Activated CD8-positive, alpha-beta T cell treated with anti-CD3 and anti-CD28 coated beads, Interleukin-2, amount 10 ng/mL, durations not matched to agents 7 days and 5 days (primary cell): ENCODE results near the gene CABLES2. TPM values are rescaled to one million over a fixed set of nuclear protein-coding genes. Genes with fewer than 3 reads are reported as not detected.

Experiments
- ATAC-seq: fragments of 150-1000 bp; cut with Tn5 transposase; one replicate; pipeline ENCODE4 v1.10.0; 2021; ENCODE audit warnings: moderate library complexity
- CTCF ChIA-PET: fragments of 350-600 bp; sonication (Branson Sonifier 250); formaldehyde crosslinking; loops from one replicate; lab custom pipeline; 2021; ENCODE audit warnings: antibody characterized with exemption; lab: Charles Lee
- POLR2A ChIA-PET: fragments of 350-600 bp; sonication (Branson Sonifier 250); formaldehyde crosslinking; loops from one replicate; lab custom pipeline; 2021; ENCODE audit warnings: antibody characterized with exemption; lab: Charles Lee
- DNase-seq: peaks from one replicate; pipeline ENCODE4 v3.0.0-alpha.2; 2020
- H3K27ac Mint-ChIP-seq: one replicate; pipeline ENCODE4 v1.8.0; 2021; ENCODE audit warnings: mild to moderate bottlenecking, mixed read lengths
- H3K27me3 Mint-ChIP-seq: one replicate; pipeline ENCODE4 v1.8.0; 2021; ENCODE audit warnings: low read depth, mixed read lengths
- H3K36me3 Mint-ChIP-seq: one replicate; pipeline ENCODE4 v1.8.0; 2021; ENCODE audit warnings: low read depth, mixed read lengths
- H3K4me1 Mint-ChIP-seq: one replicate; pipeline ENCODE4 v1.8.0; 2021; ENCODE audit warnings: low read depth, mixed read lengths
- H3K4me3 Mint-ChIP-seq: one replicate; pipeline ENCODE4 v1.8.0; 2021; ENCODE audit warnings: mild to moderate bottlenecking, mixed read lengths
- H3K9me3 Mint-ChIP-seq: one replicate; pipeline ENCODE4 v1.8.0; 2022; ENCODE audit warnings: mixed read lengths; ENCODE audit not compliant: insufficient read depth
- total RNA-seq, 2 experiments: library from RNA; stranded (reverse); gene quantifications; one replicate each; pipeline ENCODE4 v1.2.3, GENCODE V29; 2021

CABLES2 gene
- total RNA-seq, 2 experiments from 2014 or later: 17.0 to 17.5 TPM

DNA sequence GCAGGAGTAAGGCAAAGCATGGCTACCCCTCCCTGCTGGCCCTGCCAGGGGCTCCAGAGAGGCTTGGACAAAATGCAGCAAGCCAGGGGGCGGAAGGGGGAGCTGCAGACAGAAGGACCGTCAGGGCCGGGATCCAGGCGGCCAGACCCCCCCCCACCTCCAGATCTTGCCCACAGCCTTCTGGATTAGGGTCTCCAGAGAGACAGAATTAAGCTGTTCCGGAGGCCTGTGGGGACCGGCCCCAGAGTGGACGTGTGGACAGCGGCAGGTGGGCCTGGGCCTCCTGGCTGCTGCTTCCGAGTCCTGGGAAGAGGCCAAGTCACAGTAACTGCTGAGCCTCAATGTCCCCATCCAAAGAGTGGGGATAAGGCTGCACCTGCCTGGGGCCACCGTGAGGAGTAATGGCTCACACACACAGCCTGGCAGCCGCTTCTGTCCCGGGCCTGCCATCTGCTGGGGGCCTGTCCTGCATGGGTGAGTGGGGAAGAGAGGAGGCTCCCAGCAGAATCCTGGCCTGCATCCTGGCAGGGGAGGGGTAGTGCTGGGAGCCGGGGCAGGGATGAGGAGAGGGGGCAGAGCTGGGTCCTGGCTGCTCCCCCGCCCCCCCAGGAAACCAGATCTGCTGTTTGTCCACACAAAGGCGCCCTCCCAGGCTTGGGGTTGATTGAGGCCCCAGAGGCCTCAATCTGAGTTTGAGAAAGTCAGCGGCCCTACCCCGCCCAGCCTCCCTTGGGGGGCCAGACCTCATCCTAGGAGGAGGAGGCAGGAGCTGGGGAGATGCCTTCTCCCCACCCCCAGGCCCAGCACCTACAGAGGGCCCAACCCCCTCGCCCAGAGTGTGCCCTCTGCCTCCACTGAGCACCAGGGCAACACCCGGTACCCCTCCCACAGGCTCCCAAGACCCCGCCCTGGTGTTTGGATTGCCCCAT is 43.8 kb downstream of the CABLES2 start:
- Mint-ChIP-seq H3K27me3 (peaks cover 4% of the 10 kb centered on the region), H3K36me3 (no peaks in the 10 kb centered on the region), H3K4me1 (peaks cover 2% of the 10 kb centered on the region), H3K4me3 (no peak overlapping the region), H3K9me3 (no peaks in the 10 kb centered on the region), H3K27ac (no peak overlapping the region)
- ATAC-seq (no peak), DNase-seq (no peak)
- CTCF ChIA-PET: interaction anchor here (1.3 kb wide), 1 partner anchor 19 kb away, joined by 5 read pairs; no protein-coding TSS in a partner anchor
- POLR2A ChIA-PET: interaction anchor here (0.9 to 1.0 kb wide), 2 partner anchors 23 to 61 kb away, joined by 3 read pairs; partner anchors contain the start of genes ADRM1 and RPS21

DNA sequence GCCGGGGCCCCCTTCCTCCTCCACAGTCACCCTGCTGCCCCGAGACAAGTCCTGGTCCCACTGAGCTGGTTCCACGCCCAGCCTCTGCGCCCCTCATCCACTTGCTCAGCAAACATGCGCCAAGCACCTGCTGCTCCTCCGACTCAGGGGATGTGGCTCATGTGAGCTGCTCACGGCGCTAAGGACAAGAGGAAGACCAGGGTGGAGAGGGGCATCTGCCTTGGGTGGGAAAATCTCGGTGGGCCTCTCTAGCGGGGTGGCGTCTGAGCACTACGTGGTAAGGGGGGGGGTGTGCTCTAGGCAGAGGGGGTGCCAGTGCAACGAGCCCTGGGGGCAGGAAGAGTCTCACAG is 44.5 kb downstream of the CABLES2 start:
- Mint-ChIP-seq H3K27ac (no peak overlapping the region), H3K9me3 (no peaks in the 10 kb centered on the region), H3K4me3 (no peak overlapping the region), H3K36me3 (no peaks in the 10 kb centered on the region), H3K4me1 (peaks cover under 1% of the 10 kb centered on the region), H3K27me3 (peaks cover 3% of the 10 kb centered on the region)
- ChIA-PET CTCF (no interaction called here), POLR2A (interaction anchor here (0.9 kb wide), 1 partner anchor 24 kb away, joined by 3 read pairs; the partner anchor contains the start of gene RPS21)
- no peak for ATAC-seq
- DNase-seq: no peak

DNA sequence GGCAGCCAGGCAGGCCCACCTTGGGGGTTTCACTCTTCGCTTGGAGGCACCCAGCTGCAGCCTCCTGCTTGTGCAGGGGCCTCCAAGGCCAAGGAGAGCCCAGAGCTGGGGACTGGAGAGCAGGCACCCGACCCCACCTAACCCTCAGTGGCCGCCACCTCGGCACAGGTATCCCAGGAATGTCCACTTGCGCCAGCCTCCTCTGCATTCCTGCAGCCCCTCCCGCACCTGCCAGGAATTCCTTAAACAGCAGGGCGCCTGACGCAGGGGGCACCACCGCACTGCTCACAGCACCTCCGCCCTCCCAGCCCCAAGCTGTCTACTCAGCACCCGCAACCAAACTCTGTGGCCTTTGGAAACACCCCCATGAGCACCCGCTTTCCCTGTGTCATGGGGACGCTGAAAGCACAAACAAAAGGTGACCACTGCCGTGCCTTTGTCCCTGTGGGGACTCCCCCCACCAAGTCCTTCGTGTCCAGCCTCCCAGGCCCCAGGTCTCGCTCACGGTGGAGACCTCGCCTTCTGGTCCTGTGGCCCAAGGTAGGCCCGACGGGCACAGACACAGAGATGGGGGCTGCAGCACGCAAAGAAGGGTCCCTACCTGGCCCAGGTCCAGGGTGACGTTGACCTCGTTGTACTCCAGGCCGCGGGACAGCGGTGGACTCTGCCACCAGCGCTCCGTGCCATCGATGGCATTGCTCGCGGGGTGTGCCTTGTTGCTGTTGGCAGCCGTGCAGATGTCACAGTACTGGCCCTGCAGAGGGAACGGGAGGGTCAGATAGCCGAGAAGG is 45.1 kb downstream of the CABLES2 start:
- Mint-ChIP-seq H3K4me1 (no peaks in the 10 kb centered on the region), H3K4me3 (no peak overlapping the region), H3K36me3 (no peaks in the 10 kb centered on the region), H3K27me3 (peaks cover 3% of the 10 kb centered on the region), H3K9me3 (no peaks in the 10 kb centered on the region), H3K27ac (no peak overlapping the region)
- ATAC-seq (no peak), DNase-seq (no peak)
- CTCF ChIA-PET: no interaction called here
- POLR2A ChIA-PET: no interaction called here

DNA sequence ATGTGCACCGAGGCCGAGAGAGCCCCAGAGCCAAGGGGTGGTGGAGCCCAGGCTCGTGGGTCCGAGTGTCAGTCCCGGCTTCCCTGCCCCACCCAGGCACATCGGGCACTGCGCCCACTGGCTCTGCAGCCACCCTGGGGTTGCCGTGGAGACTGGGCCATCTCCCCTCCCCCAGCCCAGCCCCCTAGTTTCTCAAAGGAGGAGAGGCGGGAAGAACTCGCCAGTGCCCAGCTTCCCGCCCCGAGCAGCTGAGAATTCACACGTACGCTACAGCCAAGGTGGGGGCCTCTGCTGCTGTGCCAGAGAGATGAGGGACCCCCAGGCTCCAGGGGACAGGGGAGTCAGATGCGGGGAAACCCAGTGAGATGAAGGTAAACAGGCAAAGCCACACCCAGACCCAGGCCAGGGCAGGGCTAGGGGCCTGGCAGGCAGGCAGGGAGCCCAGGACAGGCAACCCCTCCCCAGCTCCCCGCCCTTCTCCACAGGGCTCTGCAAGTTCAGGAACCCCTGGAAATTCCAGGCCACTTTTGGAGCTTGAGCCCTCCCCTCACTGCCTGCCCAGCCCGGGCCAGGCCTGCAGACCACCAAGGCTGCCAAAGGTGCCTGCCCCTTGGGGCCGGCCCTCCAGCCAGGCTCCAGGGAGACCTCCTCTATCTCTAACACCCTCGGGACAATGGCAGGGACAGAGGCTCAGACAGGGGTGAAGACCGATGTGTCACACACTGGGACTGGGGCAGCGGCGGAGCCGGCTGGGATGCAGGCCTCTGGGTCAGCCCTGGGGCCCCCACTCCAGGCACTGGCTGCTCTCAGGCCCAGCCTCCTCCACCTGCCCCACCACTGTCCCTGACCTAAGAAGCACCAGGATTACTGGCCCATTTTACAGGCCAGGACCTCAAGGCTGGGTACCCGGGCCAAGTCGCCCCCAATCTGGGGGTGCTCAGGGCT is 46.0 kb downstream of the CABLES2 start:
- Mint-ChIP-seq H3K9me3 (no peaks in the 10 kb centered on the region), H3K36me3 (no peaks in the 10 kb centered on the region), H3K4me1 (no peaks in the 10 kb centered on the region), H3K4me3 (no peak overlapping the region), H3K27ac (no peak overlapping the region), H3K27me3 (peaks cover 3% of the 10 kb centered on the region)
- CTCF ChIA-PET: no interaction called here
- ATAC-seq (no peak), DNase-seq (no peak)
- POLR2A ChIA-PET: no interaction called here

DNA sequence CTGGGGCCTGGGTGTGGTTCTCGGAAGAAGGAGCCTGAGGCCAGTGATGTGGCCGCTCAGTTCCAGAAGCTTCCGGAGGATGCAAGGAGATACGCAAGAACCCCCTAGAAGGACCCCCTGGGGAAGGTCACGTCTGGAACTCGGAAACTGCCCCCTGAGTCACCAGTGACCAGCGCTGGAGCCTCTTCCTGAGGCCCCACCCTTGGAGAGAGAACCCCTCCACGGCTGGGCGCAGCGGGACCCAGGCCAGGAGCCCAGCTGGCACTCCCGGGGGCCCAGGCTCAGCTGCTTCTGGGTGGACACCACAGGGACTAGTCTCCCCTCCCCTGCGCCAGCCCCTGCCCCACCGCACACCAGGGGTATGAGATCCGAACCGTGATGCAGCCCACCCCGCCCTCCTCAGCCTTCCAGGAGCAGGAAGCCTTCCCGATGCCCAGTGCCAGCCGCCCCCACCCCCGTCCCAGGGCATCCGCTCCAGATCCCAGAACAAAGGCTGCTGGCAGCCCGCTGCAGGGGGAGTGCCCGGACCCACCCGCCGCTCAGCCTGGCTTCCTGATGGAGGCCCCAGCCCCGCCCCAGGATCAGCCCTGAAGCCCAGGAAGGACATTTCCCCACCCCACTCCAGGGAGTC is 47.5 kb downstream of the CABLES2 start:
- DNase-seq (no peak), ATAC-seq (no peak)
- no peaks in the 10 kb centered on the region for H3K36me3 Mint-ChIP-seq
- CTCF ChIA-PET: no interaction called here
- H3K27me3 Mint-ChIP-seq: no peaks in the 10 kb centered on the region
- no peak overlapping the region for H3K4me3 Mint-ChIP-seq
- H3K27ac Mint-ChIP-seq: no peak overlapping the region
- no peaks in the 10 kb centered on the region for H3K9me3 Mint-ChIP-seq
- no peaks in the 10 kb centered on the region for H3K4me1 Mint-ChIP-seq
- POLR2A ChIA-PET: no interaction called here

DNA sequence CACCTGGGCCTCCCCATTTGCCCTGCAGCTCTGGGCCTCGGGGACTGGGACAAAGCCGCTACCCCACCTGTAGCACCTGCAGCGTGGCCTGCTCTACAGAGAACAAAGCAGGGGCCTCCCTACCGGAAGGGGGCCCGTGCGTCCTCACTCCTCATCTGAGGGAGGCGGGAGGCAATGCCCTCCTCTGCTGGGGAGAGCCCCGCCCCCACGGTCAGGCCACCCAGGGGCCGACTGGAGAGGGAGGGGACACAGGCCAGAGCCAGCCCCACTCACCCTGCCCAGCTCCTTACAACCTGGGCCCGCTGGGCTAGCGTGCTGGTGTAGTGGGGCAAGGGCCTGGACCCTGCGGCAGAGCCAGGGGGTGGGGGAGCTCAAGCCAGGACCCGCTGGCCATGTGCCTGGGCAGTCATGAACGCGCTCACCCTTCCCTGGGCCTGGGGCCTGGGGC is 48.0 kb downstream of the CABLES2 start:
- CTCF ChIA-PET: no interaction called here

DNA sequence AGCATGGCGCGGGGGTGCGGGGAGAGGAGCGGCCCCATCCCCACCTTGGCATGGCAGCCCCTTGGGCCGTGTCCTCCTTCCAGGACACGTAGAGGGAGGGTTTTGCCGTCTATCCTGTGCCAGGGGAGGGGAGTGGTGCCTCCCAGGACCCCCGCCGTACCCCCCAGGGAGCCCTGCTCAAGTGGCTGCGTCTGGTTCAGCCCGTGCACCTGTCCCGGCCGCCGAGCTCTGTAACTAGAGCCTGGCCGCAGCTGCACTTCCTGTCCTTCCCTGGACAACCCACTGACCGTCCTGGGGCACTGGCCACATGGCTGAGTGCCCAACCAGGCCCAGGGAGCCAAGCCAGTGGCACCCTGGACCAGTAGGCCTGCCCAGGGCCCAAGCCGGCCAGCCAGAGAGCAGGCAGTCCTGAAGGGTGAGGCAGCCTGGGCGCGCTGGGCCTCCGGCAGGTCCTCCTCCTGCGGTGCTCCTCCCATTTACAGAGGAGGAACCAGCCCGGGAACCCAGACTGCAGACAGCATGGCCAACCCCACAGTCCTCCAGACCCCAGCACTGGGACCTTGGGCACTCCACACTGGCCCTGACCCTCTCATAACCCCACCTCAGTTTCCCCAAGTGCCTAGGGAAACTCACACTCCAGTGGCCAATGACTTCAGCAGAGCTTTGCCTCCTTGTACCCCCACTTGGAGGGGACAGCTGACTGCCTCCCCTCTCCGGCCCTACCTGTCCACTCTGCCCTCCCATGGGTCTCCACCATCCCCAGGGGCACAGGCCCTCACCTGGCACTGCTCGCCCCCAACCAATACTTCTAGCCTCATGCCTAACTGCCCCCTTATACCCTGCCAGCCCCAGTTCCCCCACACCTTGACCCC is 48.7 kb downstream of the CABLES2 start:
- DNase-seq (no peak), ATAC-seq (no peak)
- Mint-ChIP-seq H3K4me3 (no peak overlapping the region), H3K9me3 (no peaks in the 10 kb centered on the region), H3K27me3 (no peaks in the 10 kb centered on the region), H3K4me1 (no peaks in the 10 kb centered on the region), H3K27ac (no peak overlapping the region), H3K36me3 (no peaks in the 10 kb centered on the region)
- CTCF ChIA-PET: no interaction called here
- POLR2A ChIA-PET: no interaction called here

More for the DNA sequence above, 48.0 kb downstream of the CABLES2 start:
- ATAC-seq (no peak), DNase-seq (no peak)
- Mint-ChIP-seq H3K4me3 (no peak overlapping the region), H3K36me3 (no peaks in the 10 kb centered on the region), H3K27me3 (no peaks in the 10 kb centered on the region), H3K27ac (no peak overlapping the region), H3K4me1 (no peaks in the 10 kb centered on the region), H3K9me3 (no peaks in the 10 kb centered on the region)
- POLR2A ChIA-PET: no interaction called here

DNA sequence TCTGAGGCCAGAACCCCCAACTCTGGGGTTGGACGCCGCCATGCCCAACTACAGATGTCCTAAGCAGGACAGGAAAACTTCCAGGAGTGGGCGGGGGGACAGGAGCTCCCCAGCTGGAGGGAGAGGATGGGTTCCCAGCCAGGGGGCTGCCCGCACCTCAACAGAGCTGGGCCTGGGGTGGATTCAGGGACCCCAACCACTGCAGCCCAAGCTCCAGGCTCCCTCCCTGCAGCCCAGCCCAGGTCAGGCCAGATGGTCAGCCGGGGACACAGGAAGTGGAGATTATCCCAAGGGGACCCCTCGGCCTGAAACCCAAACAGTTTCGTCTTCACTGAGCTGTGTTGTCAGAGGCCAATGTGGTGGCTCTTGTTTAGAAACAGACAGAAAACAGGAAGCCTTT is 49.4 kb downstream of the CABLES2 start:
- DNase-seq (no peak), ATAC-seq (no peak)
- Mint-ChIP-seq H3K9me3 (no peaks in the 10 kb centered on the region), H3K36me3 (no peaks in the 10 kb centered on the region), H3K4me1 (no peaks in the 10 kb centered on the region), H3K27me3 (no peaks in the 10 kb centered on the region), H3K27ac (no peak overlapping the region), H3K4me3 (no peak overlapping the region)
- CTCF ChIA-PET: no interaction called here
- POLR2A ChIA-PET: no interaction called here

DNA sequence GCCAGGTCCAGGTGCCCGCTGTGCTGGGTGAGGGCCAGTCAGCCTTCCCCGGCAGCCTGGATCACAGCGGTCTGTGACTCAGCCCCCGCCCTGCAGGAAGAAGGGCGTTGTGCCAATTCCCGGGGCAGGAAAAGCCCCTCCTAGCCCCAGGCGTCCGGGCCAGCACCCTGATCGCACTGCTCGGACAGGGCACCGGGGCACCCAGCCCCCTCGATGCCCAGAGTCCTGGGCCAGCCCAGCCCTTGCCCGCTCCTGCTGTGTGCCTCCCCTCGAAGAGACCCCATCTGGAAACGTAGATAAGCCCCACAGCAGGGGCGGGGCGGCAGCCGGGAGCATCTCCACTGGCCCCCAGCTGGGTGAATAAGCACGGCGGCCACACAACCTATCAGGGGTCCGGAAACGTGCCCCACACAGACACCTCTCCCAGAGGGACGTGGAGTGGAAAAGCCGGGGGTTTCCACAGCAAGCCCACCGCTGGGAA is 49.9 kb downstream of the CABLES2 start:
- POLR2A ChIA-PET: no interaction called here
- Mint-ChIP-seq H3K27ac (no peak overlapping the region), H3K4me1 (no peaks in the 10 kb centered on the region), H3K27me3 (no peaks in the 10 kb centered on the region), H3K4me3 (no peak overlapping the region), H3K9me3 (no peaks in the 10 kb centered on the region), H3K36me3 (no peaks in the 10 kb centered on the region)
- no peak for ATAC-seq
- CTCF ChIA-PET: no interaction called here
- DNase-seq: no peak

DNA sequence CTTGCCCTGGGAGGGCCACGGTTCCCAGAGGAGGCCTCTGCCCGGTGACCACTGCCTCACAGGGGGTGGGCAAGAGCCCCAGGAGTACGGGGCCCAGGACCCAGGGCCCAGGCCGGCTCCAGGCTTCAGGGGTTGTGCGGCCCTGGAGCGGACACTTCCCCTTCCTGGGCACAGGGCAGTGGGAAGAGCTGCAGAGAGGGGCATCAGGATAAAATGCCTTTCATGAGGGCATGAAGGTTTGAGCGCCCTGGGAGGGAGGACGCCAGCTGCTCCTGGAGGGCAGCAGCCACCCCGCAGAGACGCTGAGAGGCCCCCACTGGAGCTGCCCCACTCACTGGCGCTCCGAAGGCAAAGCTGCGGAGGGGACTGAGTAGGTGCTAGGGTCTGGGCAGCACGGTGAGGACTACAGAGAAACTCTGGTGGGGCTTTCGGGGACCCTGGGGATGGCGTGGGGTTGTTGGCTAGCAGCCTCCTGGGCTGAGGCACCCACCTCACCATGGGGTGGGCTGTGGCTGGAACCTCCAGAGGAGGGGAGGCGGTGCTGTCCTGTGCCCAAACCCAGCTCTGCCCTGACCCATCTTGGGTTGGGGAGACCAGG is 50.4 kb downstream of the CABLES2 start:
- no peaks in the 10 kb centered on the region for H3K4me1 Mint-ChIP-seq

More for the DNA sequence above, 50.4 kb downstream of the CABLES2 start:
- Mint-ChIP-seq H3K27me3 (no peaks in the 10 kb centered on the region), H3K4me3 (no peak overlapping the region), H3K9me3 (no peaks in the 10 kb centered on the region), H3K27ac (no peak overlapping the region), H3K36me3 (no peaks in the 10 kb centered on the region)
- ATAC-seq: no peak
- DNase-seq: no peak
- CTCF ChIA-PET: no interaction called here
- POLR2A ChIA-PET: interaction anchor here (1.6 kb wide), 1 partner anchor 10 kb away, joined by 3 read pairs; the partner anchor contains the start of gene LAMA5
